A549 (cell line): ENCODE measurements around the gene APPL1. TPM values are rescaled to one million over a fixed set of nuclear protein-coding genes. Genes with fewer than 3 reads are reported as not detected.

Source experiments
- ATAC-seq, 2 experiments: fragments of 200-7000 bp in 1 of 2; fragments of >200 bp in 1 of 2; cut with Nextera tagmentation in 1 of 2; cut with Tn5 transposase in 1 of 2; 3 replicates each; pipeline versions ENCODE4 v1.8.0 to v1.9.1; 2018 to 2020; ENCODE audit warnings: mild to moderate bottlenecking in 1 of 2, moderate library complexity in 1 of 2
- CTCF ChIA-PET: fragments of 300-600 bp; sonication (Branson Sonifier 250); formaldehyde crosslinking; extraction: SDS; loops from one replicate; lab custom pipeline; 2021; ENCODE audit warnings: antibody characterized with exemption, inconsistent platforms; lab: Yijun Ruan, JAX
- POLR2A ChIA-PET: fragments of 350-600 bp; formaldehyde crosslinking; extraction: SDS; loops from one replicate; lab custom pipeline; 2021; ENCODE audit warnings: antibody characterized with exemption, inconsistent platforms; lab: Yijun Ruan, JAX
- DNase-seq, 2 experiments: peaks; one replicate each; pipeline versions ENCODE4 v3.0.0 to v3.0.0-alpha.2; 2011 to 2016; ENCODE audit warnings: low read depth in 1 of 2, low spot score in 1 of 2
- FAIRE-seq: peaks from 2 replicates; lab custom pipeline; 2011; peaks lifted over from hg19 to GRCh38; lab: Jason Lieb, UNC
- H3K27ac ChIP-seq, 2 experiments: fragments of >200 bp; sonication (Bioruptor Twin); formaldehyde crosslinking; 3 replicates each; pipeline ENCODE4 v1.5.1; 2016 to 2017
- H3K4me1 ChIP-seq: fragments of >200 bp; sonication (Bioruptor Twin); formaldehyde crosslinking; 3 replicates; pipeline ENCODE4 v1.6.1; 2016
- H3K4me2 ChIP-seq: fragments of >200 bp; sonication (Bioruptor Twin); formaldehyde crosslinking; 3 replicates; pipeline ENCODE4 v1.6.1; 2016
- H3K4me3 ChIP-seq: fragments of >200 bp; sonication (Bioruptor Twin); formaldehyde crosslinking; 3 replicates; pipeline ENCODE4 v1.5.1; 2016
- H3K9me3 ChIP-seq: fragments of >200 bp; sonication (Bioruptor Twin); formaldehyde crosslinking; 3 replicates; pipeline ENCODE4 v1.6.1; 2016
- CBX2 ChIP-seq: fragments of 200-600 bp; sonication (generic); IDR thresholded peaks from 2 replicates; pipeline ENCODE4 v1.6.1; 2016; ENCODE audit warnings: low read depth, mild to moderate bottlenecking, borderline replicate concordance
- CBX8 ChIP-seq: fragments of 200-600 bp; sonication (generic); IDR thresholded peaks from 2 replicates; pipeline ENCODE4 v1.6.1; 2016
- CEBPB ChIP-seq, 2 experiments: fragments of >200 bp in 1 of 2; sonication (Bioruptor Twin) in 1 of 2; formaldehyde crosslinking in 1 of 2; IDR thresholded peaks; 2 replicates each; pipeline ENCODE4 v1.6.1; 2012 to 2016
- CHD4 ChIP-seq: fragments of 200-600 bp; sonication (generic); IDR thresholded peaks from 2 replicates; pipeline ENCODE4 v1.6.1; 2016; ENCODE audit warnings: antibody characterized with exemption, mild to moderate bottlenecking, borderline replicate concordance
- EHMT2 ChIP-seq: fragments of 200-600 bp; sonication (generic); IDR thresholded peaks from 2 replicates; pipeline ENCODE4 v1.6.1; 2016; ENCODE audit warnings: antibody characterized with exemption, low read depth, mild to moderate bottlenecking, moderate library complexity
- EP300 ChIP-seq, 2 experiments: fragments of >200 bp; sonication (Bioruptor Twin); formaldehyde crosslinking; IDR thresholded peaks; 2 replicates in 1 of 2; 3 replicates in 1 of 2; pipeline ENCODE4 v1.6.1; 2016 to 2017
- FOXS1 ChIP-seq: fragments of 250-450 bp; sonication (Bioruptor Pico); IDR thresholded peaks from 2 replicates; pipeline ENCODE4 v1.5.0; 2020; ENCODE audit warnings: mild to moderate bottlenecking, moderate library complexity
- HDAC2 ChIP-seq: fragments of 200-600 bp; sonication (generic); IDR thresholded peaks from 2 replicates; pipeline ENCODE4 v1.6.1; 2016
- HOXA7 ChIP-seq: fragments of 250-450 bp; sonication (Bioruptor Pico); IDR thresholded peaks from 2 replicates; pipeline ENCODE4 v1.5.0; 2020; ENCODE audit warnings: mild to moderate bottlenecking, moderate library complexity
- KDM1A ChIP-seq: fragments of 200-600 bp; sonication (generic); IDR thresholded peaks from 2 replicates; pipeline ENCODE4 v1.6.1; 2016; ENCODE audit warnings: low read depth, mild to moderate bottlenecking
- KDM5A ChIP-seq: fragments of 200-600 bp; sonication (generic); IDR thresholded peaks from 2 replicates; pipeline ENCODE4 v1.6.1; 2016; ENCODE audit warnings: antibody characterized with exemption, mild to moderate bottlenecking
- MAFK ChIP-seq: fragments of 450-650 bp; IDR thresholded peaks from 2 replicates; pipeline ENCODE4 v1.6.1; 2014; ENCODE audit not compliant: partially characterized antibody
- MAZ ChIP-seq: fragments of 150-350 bp; IDR thresholded peaks from 2 replicates; pipeline ENCODE4 v1.6.1; 2014; ENCODE audit warnings: antibody characterized with exemption, low read depth, low read length, borderline replicate concordance
- NR3C1 ChIP-seq: fragments of >200 bp; sonication (Bioruptor Twin); formaldehyde crosslinking; IDR thresholded peaks from 3 replicates; pipeline ENCODE4 v1.6.1; 2017
- POLR2A ChIP-seq: IDR thresholded peaks from 2 replicates; pipeline ENCODE4 v1.6.1; 2012; ENCODE audit warnings: mild to moderate bottlenecking, low read length
- RAD21 ChIP-seq, 2 experiments: fragments of >200 bp in 1 of 2; sonication (Bioruptor Twin) in 1 of 2; formaldehyde crosslinking in 1 of 2; IDR thresholded peaks in 1 of 2; conservative IDR thresholded peaks in 1 of 2; 2 replicates in 1 of 2; 3 replicates in 1 of 2; pipeline ENCODE4 v1.6.1; 2012 to 2018; ENCODE audit warnings: inconsistent platforms in 1 of 2
- RNF2 ChIP-seq: fragments of 200-600 bp; sonication (generic); IDR thresholded peaks from 2 replicates; pipeline ENCODE4 v1.6.1; 2016; ENCODE audit warnings: low read depth, mild to moderate bottlenecking, antibody characterized with exemption, moderate library complexity, borderline replicate concordance
- ZFP36 ChIP-seq: fragments of 450-650 bp; IDR thresholded peaks from 2 replicates; pipeline ENCODE4 v1.6.1; 2014; ENCODE audit warnings: borderline replicate concordance; ENCODE audit not compliant: partially characterized antibody
- ZNF302 ChIP-seq: fragments of 250-450 bp; sonication (Bioruptor Pico); IDR thresholded peaks from 2 replicates; pipeline ENCODE4 v1.9.0; 2021; ENCODE audit warnings: inconsistent platforms, mild to moderate bottlenecking, moderate library complexity
- WGBS: methylation state at CpG from one replicate; pipeline ENCODE4 v1.1.6; 2017; ENCODE audit errors: missing lambda C conversion rate; 5-methylcytosine and 5-hydroxymethylcytosine counted together
- polyA plus RNA-seq, 4 experiments: library from polyadenylated mRNA; depleted of rRNA in 3 of 4; stranded (reverse); fragments of >200 nt; fragmentation: RNase III in 1 of 4; extraction: RNeasy Plus Mini Kit Qiagen cat#74134 plus additional on column Dnase treatment in 1 of 4; gene quantifications; 2 replicates in 3 of 4; 3 replicates in 1 of 4; pipeline ENCODE4 v1.2.3, GENCODE V29; 2011 to 2017
- TF ChIP-seq, protein P1 (sequence below): fragments of >200 bp; sonication (Bioruptor Twin); formaldehyde crosslinking; IDR thresholded peaks from 3 replicates; pipeline ENCODE4 v1.6.1; 2016
- TF ChIP-seq, protein P2 (sequence below): fragments of 250-450 bp; sonication (Bioruptor Pico); IDR thresholded peaks from 2 replicates; pipeline ENCODE4 v1.5.0; 2021; ENCODE audit warnings: mild to moderate bottlenecking, moderate library complexity, borderline replicate concordance
- TF ChIP-seq, protein P3 (sequence below): IDR thresholded peaks from 2 replicates; pipeline ENCODE4 v1.6.1; 2012
- TF ChIP-seq, protein P4 (sequence below): fragments of >200 bp; sonication (Bioruptor Twin); formaldehyde crosslinking; IDR thresholded peaks from 2 replicates; pipeline ENCODE4 v1.6.1; 2016

APPL1 gene
- polyA plus RNA-seq, 2 of the 4 experiments (the other 2 are of a cell fraction), result 14.3 to 30.3 TPM

DNA sequence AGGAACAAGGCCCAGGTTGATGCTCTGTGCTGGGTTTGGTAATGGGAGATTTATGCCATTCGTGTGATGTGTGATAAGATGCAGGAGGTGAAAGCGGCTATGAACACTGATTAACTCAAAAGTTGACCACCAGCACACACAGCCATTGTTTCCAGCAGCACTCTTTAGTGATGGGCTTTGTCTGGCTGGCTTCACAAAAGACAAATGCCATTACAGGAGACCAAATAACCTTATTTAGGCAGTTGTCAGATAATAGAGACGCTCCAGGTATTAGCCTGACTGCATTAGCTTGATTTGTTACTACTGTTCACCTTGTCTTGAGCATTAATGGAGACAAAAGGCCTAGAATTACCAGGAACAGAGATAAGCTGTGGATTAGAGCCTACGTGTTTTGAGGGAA is 32.9 kb upstream of the APPL1 start:
- TF ChIP-seq, protein P1, sequence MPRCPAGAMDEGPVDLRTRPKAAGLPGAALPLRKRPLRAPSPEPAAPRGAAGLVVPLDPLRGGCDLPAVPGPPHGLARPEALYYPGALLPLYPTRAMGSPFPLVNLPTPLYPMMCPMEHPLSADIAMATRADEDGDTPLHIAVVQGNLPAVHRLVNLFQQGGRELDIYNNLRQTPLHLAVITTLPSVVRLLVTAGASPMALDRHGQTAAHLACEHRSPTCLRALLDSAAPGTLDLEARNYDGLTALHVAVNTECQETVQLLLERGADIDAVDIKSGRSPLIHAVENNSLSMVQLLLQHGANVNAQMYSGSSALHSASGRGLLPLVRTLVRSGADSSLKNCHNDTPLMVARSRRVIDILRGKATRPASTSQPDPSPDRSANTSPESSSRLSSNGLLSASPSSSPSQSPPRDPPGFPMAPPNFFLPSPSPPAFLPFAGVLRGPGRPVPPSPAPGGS, result no peak
- TF ChIP-seq ZFP36, result no peak
- TF ChIP-seq RAD21 (conservative IDR thresholded peaks at IDR 0.05 in 1 of 2, IDR thresholded peaks at IDR 0.05 in 1 of 2), result no peak
- no peak for TF ChIP-seq EHMT2
- TF ChIP-seq KDM5A, result no peak
- TF ChIP-seq KDM1A, result no peak
- TF ChIP-seq RNF2, result no peak
- TF ChIP-seq HDAC2, result no peak
- no peak for TF ChIP-seq MAFK
- TF ChIP-seq, protein P2, sequence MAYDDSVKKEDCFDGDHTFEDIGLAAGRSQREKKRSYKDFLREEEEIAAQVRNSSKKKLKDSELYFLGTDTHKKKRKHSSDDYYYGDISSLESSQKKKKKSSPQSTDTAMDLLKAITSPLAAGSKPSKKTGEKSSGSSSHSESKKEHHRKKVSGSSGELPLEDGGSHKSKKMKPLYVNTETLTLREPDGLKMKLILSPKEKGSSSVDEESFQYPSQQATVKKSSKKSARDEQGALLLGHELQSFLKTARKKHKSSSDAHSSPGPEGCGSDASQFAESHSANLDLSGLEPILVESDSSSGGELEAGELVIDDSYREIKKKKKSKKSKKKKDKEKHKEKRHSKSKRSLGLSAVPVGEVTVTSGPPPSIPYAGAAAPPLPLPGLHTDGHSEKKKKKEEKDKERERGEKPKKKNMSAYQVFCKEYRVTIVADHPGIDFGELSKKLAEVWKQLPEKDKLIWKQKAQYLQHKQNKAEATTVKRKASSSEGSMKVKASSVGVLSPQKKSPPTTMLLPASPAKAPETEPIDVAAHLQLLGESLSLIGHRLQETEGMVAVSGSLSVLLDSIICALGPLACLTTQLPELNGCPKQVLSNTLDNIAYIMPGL, result no peak
- no peak for TF ChIP-seq CHD4
- TF ChIP-seq ZNF302, result no peak
- TF ChIP-seq, protein P3, sequence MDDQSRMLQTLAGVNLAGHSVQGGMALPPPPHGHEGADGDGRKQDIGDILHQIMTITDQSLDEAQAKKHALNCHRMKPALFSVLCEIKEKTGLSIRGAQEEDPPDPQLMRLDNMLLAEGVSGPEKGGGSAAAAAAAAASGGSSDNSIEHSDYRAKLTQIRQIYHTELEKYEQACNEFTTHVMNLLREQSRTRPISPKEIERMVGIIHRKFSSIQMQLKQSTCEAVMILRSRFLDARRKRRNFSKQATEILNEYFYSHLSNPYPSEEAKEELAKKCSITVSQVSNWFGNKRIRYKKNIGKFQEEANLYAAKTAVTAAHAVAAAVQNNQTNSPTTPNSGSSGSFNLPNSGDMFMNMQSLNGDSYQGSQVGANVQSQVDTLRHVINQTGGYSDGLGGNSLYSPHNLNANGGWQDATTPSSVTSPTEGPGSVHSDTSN, result no peak
- TF ChIP-seq CEBPB (IDR thresholded peaks at IDR 0.05), result no peak
- no peak for TF ChIP-seq EP300 (IDR thresholded peaks at IDR 0.05)
- no peak for TF ChIP-seq MAZ
- TF ChIP-seq CBX8, result no peak
- no peak for TF ChIP-seq NR3C1
- TF ChIP-seq, all 56 proteins: peak for 0
- H3K4me3 ChIP-seq, result no peak overlapping the region
- ATAC-seq (no peak), DNase-seq (no peak), FAIRE-seq (no peak)
- no peak overlapping the region for H3K4me2 ChIP-seq
- WGBS, result 61% methylated on average over 4 of the region's 4 CpGs
- ChIA-PET CTCF (no interaction called here), POLR2A (no interaction called here)
- no peaks in the 10 kb centered on the region for H3K9me3 ChIP-seq
- H3K27ac ChIP-seq, result no peak overlapping the region
- no peaks in the 10 kb centered on the region for H3K4me1 ChIP-seq

DNA sequence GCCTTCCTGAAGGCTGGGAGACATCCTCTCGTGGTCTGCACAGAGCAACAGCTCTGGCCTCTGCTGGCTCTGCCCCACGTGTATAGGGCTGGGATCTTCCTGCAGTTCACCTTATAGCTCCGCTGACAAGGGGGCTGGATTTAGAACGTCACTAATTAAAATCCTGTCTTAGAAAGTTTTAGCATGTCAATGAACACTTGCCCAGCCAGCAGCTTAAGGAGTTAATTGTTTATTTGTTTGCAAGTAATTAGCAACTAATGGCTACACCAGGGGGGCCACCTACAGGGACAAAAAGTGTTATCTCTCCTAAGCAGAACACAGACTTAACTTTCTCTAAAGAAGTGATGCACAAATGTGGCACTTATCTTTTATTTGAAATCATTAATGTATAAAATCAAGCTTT is 27.6 kb upstream of the APPL1 start, which contains the start of gene HESX1:
HESX1 (minus strand) TSS at position 84 of the 403 bp plus-strand sequence; CDS start at position 24, 60 bp downstream.
- H3K27ac ChIP-seq, result no peak within 1 kb of the TSS
- no peak for TF ChIP-seq FOXS1 (CRISPR knock-in tag)
- no peak for TF ChIP-seq HOXA7 (CRISPR knock-in tag)
- TF ChIP-seq POLR2A, result no peak
- no peak for TF ChIP-seq CBX2
- TF ChIP-seq MAFK, result no peak
- no peak for TF ChIP-seq ZNF302
- TF ChIP-seq, protein P4, sequence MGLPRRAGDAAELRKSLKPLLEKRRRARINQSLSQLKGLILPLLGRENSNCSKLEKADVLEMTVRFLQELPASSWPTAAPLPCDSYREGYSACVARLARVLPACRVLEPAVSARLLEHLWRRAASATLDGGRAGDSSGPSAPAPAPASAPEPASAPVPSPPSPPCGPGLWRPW, result no peak

More for the DNA sequence above, 27.6 kb upstream of the APPL1 start, which contains the start of gene HESX1:
- Histone ChIP-seq H3K4me1 (no peaks in the 10 kb centered on the region), H3K9me3 (no peaks in the 10 kb centered on the region), H3K4me2 (no peak within 1 kb of the TSS), H3K4me3 (no peak within 1 kb of the TSS)
- WGBS, result 54% methylated on average over 4 of the region's 4 CpGs
- ChIA-PET CTCF (interaction anchor here (1.2 to 1.6 kb wide), 3 partner anchors 22 to 29 kb away, joined by 4 to 5 read pairs (median 5); no protein-coding TSS in a partner anchor), POLR2A (no interaction called here)
- DNase-seq, result no peak
- no peak for ATAC-seq
- FAIRE-seq, result no peak
